IPS-18c (cell line): ENCODE results near the gene EXOC2.
"Not testable (repeated sequence)": the region's sequence is repeated elsewhere in the genome, so short reads cannot be mapped to it uniquely, and the experiment has no call there.

Experiments used
- H3K4me3 ChIP-seq: 2 replicates; pipeline ENCODE4 v1.7.0; 2013; ENCODE audit warnings: low read depth, mild to moderate bottlenecking, low read length, moderate library complexity; ENCODE audit not compliant: insufficient read depth
- H3K9me3 ChIP-seq: one replicate; pipeline ENCODE4 v1.6.1; 2013; ENCODE audit warnings: mild to moderate bottlenecking, low read length, moderate library complexity; ENCODE audit not compliant: control insufficient read depth, insufficient read depth

EXOC2 gene

GRCh38 chr6:620950-621349 is 72.0 kb downstream of the EXOC2 start:
- no peak overlapping the region for H3K4me3 ChIP-seq
- no peaks in the 10 kb centered on the region for H3K9me3 ChIP-seq

- H3K9me3 ChIP-seq, result no peaks in the 10 kb centered on the region
- no peak overlapping the region for H3K4me3 ChIP-seq
Observed at GRCh38 chr6:620166-620565, 72.8 kb downstream of the EXOC2 start.

GRCh38 chr6:617456-618100 is 75.4 kb downstream of the EXOC2 start:
- H3K4me3 ChIP-seq, result no peak overlapping the region
- no peaks in the 10 kb centered on the region for H3K9me3 ChIP-seq

GRCh38 chr6:613981-614380 is 79.0 kb downstream of the EXOC2 start:
- Histone ChIP-seq H3K4me3 (no peak overlapping the region), H3K9me3 (no peaks in the 10 kb centered on the region)

GRCh38 chr6:611928-612327 is 81.0 kb downstream of the EXOC2 start:
- Histone ChIP-seq H3K9me3 (no peaks in the 10 kb centered on the region), H3K4me3 (no peak overlapping the region)

- H3K9me3 ChIP-seq, result no peaks in the 10 kb centered on the region
- H3K4me3 ChIP-seq, result no peak overlapping the region
Observed at GRCh38 chr6:610882-611281, 82.1 kb downstream of the EXOC2 start.

- Histone ChIP-seq H3K9me3 (no peaks in the 10 kb centered on the region), H3K4me3 (no peak overlapping the region)
Observed at GRCh38 chr6:609905-610304, 83.0 kb downstream of the EXOC2 start.

- Histone ChIP-seq H3K9me3 (no peaks in the 10 kb centered on the region), H3K4me3 (no peak overlapping the region)
Observed at GRCh38 chr6:606829-607379, 86.0 kb downstream of the EXOC2 start.

- H3K9me3 ChIP-seq, H3K4me3 ChIP-seq: not testable (repeated sequence)
Observed at GRCh38 chr6:605895-606294, 87.0 kb downstream of the EXOC2 start.

GRCh38 chr6:604579-604978 is 88.4 kb downstream of the EXOC2 start:
- no peak overlapping the region for H3K4me3 ChIP-seq

GRCh38 chr6:603265-603664 is 89.7 kb downstream of the EXOC2 start:
- Histone ChIP-seq H3K4me3 (no peak overlapping the region), H3K9me3 (no peaks in the 10 kb centered on the region)

More at GRCh38 chr6:604579-604978, 88.4 kb downstream of the EXOC2 start:
- no peaks in the 10 kb centered on the region for H3K9me3 ChIP-seq

GRCh38 chr6:599576-600448 is 93.1 kb downstream of the EXOC2 start:
- Histone ChIP-seq H3K4me3 (no peak overlapping the region), H3K9me3 (no peaks in the 10 kb centered on the region)

GRCh38 chr6:593907-594212 is 99.1 kb downstream of the EXOC2 start:
- Histone ChIP-seq H3K9me3 (no peaks in the 10 kb centered on the region), H3K4me3 (no peak overlapping the region)

- no peaks in the 10 kb centered on the region for H3K9me3 ChIP-seq
- H3K4me3 ChIP-seq, result no peak overlapping the region
Observed at GRCh38 chr6:593139-593906, 99.6 kb downstream of the EXOC2 start.

- no peak overlapping the region for H3K4me3 ChIP-seq
- H3K9me3 ChIP-seq, result peaks cover 2% of the 10 kb centered on the region
Observed at GRCh38 chr6:589090-589489, 103.8 kb downstream of the EXOC2 start.

- peaks cover 2% of the 10 kb centered on the region for H3K9me3 ChIP-seq
Observed at GRCh38 chr6:586553-586952, 106.4 kb downstream of the EXOC2 start.

GRCh38 chr6:583635-584034 is 109.3 kb downstream of the EXOC2 start:
- peaks cover 2% of the 10 kb centered on the region for H3K9me3 ChIP-seq
- H3K4me3 ChIP-seq, result no peak overlapping the region

More at GRCh38 chr6:586553-586952, 106.4 kb downstream of the EXOC2 start:
- no peak overlapping the region for H3K4me3 ChIP-seq

GRCh38 chr6:583116-583515 is 109.8 kb downstream of the EXOC2 start:
- H3K4me3 ChIP-seq, result no peak overlapping the region
- peaks cover 2% of the 10 kb centered on the region for H3K9me3 ChIP-seq
